Measurements from ENCODE around the gene CARD10. TPM values are rescaled to one million over a fixed set of nuclear protein-coding genes. Genes with fewer than 3 reads are reported as not detected.

CARD10 gene
- total and polyA plus RNA-seq, 4 donors: 6.8 to 16.3 (median 10.2) TPM

- Histone ChIP-seq H3K36me3 (ENCODE audit: control insufficient read depth in 4 of 4, insufficient read depth in 4 of 4, low read length in 4 of 4) (peaks cover 0 to 4% (median 0%) of the 10 kb centered on the region in 4 donors), H3K9me3 (ENCODE audit: control insufficient read depth in 4 of 4, insufficient read depth in 3 of 4, low read length in 3 of 4) (peaks cover 0 to 3% (median 0%) of the 10 kb centered on the region in 4 donors), H3K9ac (ENCODE audit: insufficient read depth in 1 of 2, low read length in 2 of 2) (no peak overlapping the region), H3K4me1 (ENCODE audit: control insufficient read depth in 5 of 5, insufficient read depth in 5 of 5, low read length in 5 of 5) (peaks cover 0 to 20% (median 12%) of the 10 kb centered on the region in 5 donors), H3K27me3 (ENCODE audit: control insufficient read depth in 3 of 3, insufficient read depth in 3 of 3, low read length in 2 of 3) (no peaks in the 10 kb centered on the region), H3K27ac (ENCODE audit: low read depth in 1 of 2, low read length in 1 of 2) (no peak overlapping the region), H3K4me3 (no peak overlapping the region)
- DNase-seq: no peak
- WGBS, 2 donors: 89 to 91% methylated on average over 15 of the region's 15 CpGs
- TF ChIP-seq CTCF (IDR thresholded peaks at IDR 0.05; ENCODE audit: control extremely low read depth, extremely low read depth): no peak
- no peak for ATAC-seq (ENCODE audit: insufficient read depth, low FRiP score)
Observed at GRCh38 chr22:37514526-37515051, 4.6 kb downstream of the CARD10 start.

GRCh38 chr22:37511395-37512104, 7.7 kb downstream of the CARD10 start:
- no peak for TF ChIP-seq CTCF (IDR thresholded peaks at IDR 0.05; ENCODE audit: control extremely low read depth, extremely low read depth)
- H3K9me3 ChIP-seq (ENCODE audit: control insufficient read depth in 4 of 4, insufficient read depth in 3 of 4, low read length in 3 of 4): peaks cover 0 to 3% (median 0%) of the 10 kb centered on the region in 4 donors
- WGBS, 2 donors: 85 to 87% methylated on average over 6 of the region's 6 CpGs
- H3K36me3 ChIP-seq (ENCODE audit: control insufficient read depth in 4 of 4, insufficient read depth in 4 of 4, low read length in 4 of 4): peaks cover 0 to 7% (median 0%) of the 10 kb centered on the region in 4 donors
- H3K27me3 ChIP-seq (ENCODE audit: control insufficient read depth in 3 of 3, insufficient read depth in 3 of 3, low read length in 2 of 3): no peaks in the 10 kb centered on the region
- ATAC-seq (ENCODE audit: insufficient read depth, low FRiP score) (no peak), DNase-seq (no peak)
- no peak overlapping the region for H3K27ac ChIP-seq (ENCODE audit: low read depth in 1 of 2, low read length in 1 of 2)
- H3K4me3 ChIP-seq: no peak overlapping the region
- no peak overlapping the region for H3K9ac ChIP-seq (ENCODE audit: insufficient read depth in 1 of 2, low read length in 2 of 2)
- peaks cover 0 to 29% (median 16%) of the 10 kb centered on the region in 5 donors for H3K4me1 ChIP-seq (ENCODE audit: control insufficient read depth in 5 of 5, insufficient read depth in 5 of 5, low read length in 5 of 5)

- no peaks in the 10 kb centered on the region for H3K27me3 ChIP-seq (ENCODE audit: control insufficient read depth in 3 of 3, insufficient read depth in 3 of 3, low read length in 2 of 3)
- no peak for TF ChIP-seq CTCF (IDR thresholded peaks at IDR 0.05; ENCODE audit: control extremely low read depth, extremely low read depth)
- H3K9ac ChIP-seq (ENCODE audit: insufficient read depth in 1 of 2, low read length in 2 of 2): no peak overlapping the region
- peaks cover 0 to 7% (median 0%) of the 10 kb centered on the region in 4 donors for H3K36me3 ChIP-seq (ENCODE audit: control insufficient read depth in 4 of 4, insufficient read depth in 4 of 4, low read length in 4 of 4)
- no peaks in the 10 kb centered on the region for H3K9me3 ChIP-seq (ENCODE audit: control insufficient read depth in 4 of 4, insufficient read depth in 3 of 4, low read length in 3 of 4)
- H3K27ac ChIP-seq (ENCODE audit: low read depth in 1 of 2, low read length in 1 of 2): no peak overlapping the region
- no peak overlapping the region for H3K4me3 ChIP-seq
- peaks cover 0 to 29% (median 16%) of the 10 kb centered on the region in 5 donors for H3K4me1 ChIP-seq (ENCODE audit: control insufficient read depth in 5 of 5, insufficient read depth in 5 of 5, low read length in 5 of 5)
- WGBS, 2 donors: 77 to 87% methylated on average over 10 of the region's 10 CpGs
- ATAC-seq (ENCODE audit: insufficient read depth, low FRiP score) (no peak), DNase-seq (no peak)
Observed at GRCh38 chr22:37510091-37510490, 9.1 kb downstream of the CARD10 start.

Measured in lung (tissue), 12 donors.